Measurements from ENCODE around the gene PKIG. TPM values are rescaled to one million over a fixed set of nuclear protein-coding genes. Genes with fewer than 3 reads are reported as not detected.
A peak's percentile ranks its signal among the peaks of the same experiment; 100 is the strongest.
"Not testable (repeated sequence)": the region's sequence is repeated elsewhere in the genome, so short reads cannot be mapped to it uniquely, and the experiment has no call there.

PKIG gene
- total and polyA plus RNA-seq, 4 experiments from 2014 or later = 0.36 to 1.1 (median 0.89) TPM

- CTCF ChIA-PET (ENCODE audit: partially characterized antibody) = no interaction called here
- no peaks in the 10 kb centered on the region for H3K36me3 ChIP-seq (ENCODE audit: insufficient read depth, low read length)
- Mint-ChIP-seq H3K27me3 (peaks cover 0 to 2% of the 10 kb centered on the region in 2 donors), H3K9me3 (no peaks in the 10 kb centered on the region), H3K4me3 (no peak overlapping the region), H3K4me1 (no peaks in the 10 kb centered on the region), H3K36me3 (no peaks in the 10 kb centered on the region), H3K27ac (peak overlapping the region in 1 of 7 donors; percentile 24)
- POLR2A ChIA-PET (ENCODE audit: partially characterized antibody) = no interaction called here
- no peaks in the 10 kb centered on the region for H3K4me1 ChIP-seq (ENCODE audit: insufficient read depth, low read length)
- H3K27me3 ChIP-seq (ENCODE audit: insufficient read depth, low read length) = no peaks in the 10 kb centered on the region
- no peak for DNase-seq
- H3K9me3 ChIP-seq (ENCODE audit: control insufficient read depth in 1 of 2, low read length in 2 of 2) = no peaks in the 10 kb centered on the region
- H3K27ac ChIP-seq (ENCODE audit: low read depth, low read length) = no peak overlapping the region
- no peak overlapping the region for H3K4me3 ChIP-seq (ENCODE audit: low read length in 2 of 2)
- intact Hi-C loops (cut with micrococcal nuclease) = no loop called here
These were observed 4.9 kb downstream of the PKIG start for GRCh38 chr20:44587035-44587980.

GRCh38 chr20:44588321-44588720 lies 5.9 kb downstream of the PKIG start:
- H3K4me1 ChIP-seq (ENCODE audit: insufficient read depth, low read length); H3K4me3 ChIP-seq (ENCODE audit: low read length in 2 of 2); H3K36me3 Mint-ChIP-seq; H3K9me3 Mint-ChIP-seq; H3K27me3 Mint-ChIP-seq; DNase-seq; H3K27ac ChIP-seq (ENCODE audit: low read depth, low read length); H3K27me3 ChIP-seq (ENCODE audit: insufficient read depth, low read length); H3K36me3 ChIP-seq (ENCODE audit: insufficient read depth, low read length); H3K9me3 ChIP-seq (ENCODE audit: control insufficient read depth in 1 of 2, low read length in 2 of 2); H3K27ac Mint-ChIP-seq; H3K4me3 Mint-ChIP-seq; H3K4me1 Mint-ChIP-seq; POLR2A ChIA-PET (ENCODE audit: partially characterized antibody); intact Hi-C loops (cut with micrococcal nuclease): not testable (repeated sequence)
- CTCF ChIA-PET (ENCODE audit: partially characterized antibody) = interaction anchor here (0.7 kb wide), 1 partner anchor 34 kb away, joined by 3 read pairs; no protein-coding TSS in a partner anchor

GRCh38 chr20:44589537-44589936 lies 7.2 kb downstream of the PKIG start:
- DNase-seq = no peak
- Histone ChIP-seq H3K4me1 (ENCODE audit: insufficient read depth, low read length) (no peaks in the 10 kb centered on the region), H3K4me3 (ENCODE audit: low read length in 2 of 2) (no peak overlapping the region), H3K27ac (ENCODE audit: low read depth, low read length) (no peak overlapping the region), H3K9me3 (ENCODE audit: control insufficient read depth in 1 of 2, low read length in 2 of 2) (no peaks in the 10 kb centered on the region), H3K27me3 (ENCODE audit: insufficient read depth, low read length) (no peaks in the 10 kb centered on the region), H3K36me3 (ENCODE audit: insufficient read depth, low read length) (no peaks in the 10 kb centered on the region)
- no peak overlapping the region for H3K27ac Mint-ChIP-seq
- no peaks in the 10 kb centered on the region for H3K4me1 Mint-ChIP-seq
- no peak overlapping the region for H3K4me3 Mint-ChIP-seq
- peaks cover 0 to 2% of the 10 kb centered on the region in 2 donors for H3K27me3 Mint-ChIP-seq
- H3K36me3 Mint-ChIP-seq = no peaks in the 10 kb centered on the region
- H3K9me3 Mint-ChIP-seq = no peaks in the 10 kb centered on the region
- CTCF ChIA-PET (ENCODE audit: partially characterized antibody) = interaction anchor here (1.8 kb wide), 1 partner anchor 278 kb away, joined by 4 read pairs; the partner anchor contains the start of gene FITM2
- POLR2A ChIA-PET (ENCODE audit: partially characterized antibody) = interaction anchor here (1.2 kb wide), 1 partner anchor 113 kb away, joined by 3 read pairs; no protein-coding TSS in a partner anchor
- intact Hi-C loops (cut with micrococcal nuclease) = no loop called here

- peaks cover 0 to 2% of the 10 kb centered on the region in 2 donors for H3K27me3 Mint-ChIP-seq
- H3K4me1 ChIP-seq (ENCODE audit: insufficient read depth, low read length) = no peaks in the 10 kb centered on the region
- no peak overlapping the region for H3K4me3 ChIP-seq (ENCODE audit: low read length in 2 of 2)
- no peaks in the 10 kb centered on the region for H3K4me1 Mint-ChIP-seq
- no peak overlapping the region for H3K27ac ChIP-seq (ENCODE audit: low read depth, low read length)
- H3K27me3 ChIP-seq (ENCODE audit: insufficient read depth, low read length) = no peaks in the 10 kb centered on the region
- peak overlapping the region in 1 of 7 donors; percentile 68 for H3K27ac Mint-ChIP-seq
- no peaks in the 10 kb centered on the region for H3K36me3 Mint-ChIP-seq
- no peaks in the 10 kb centered on the region for H3K9me3 ChIP-seq (ENCODE audit: control insufficient read depth in 1 of 2, low read length in 2 of 2)
- DNase-seq = no peak
- intact Hi-C loops (cut with micrococcal nuclease) = no loop called here
- POLR2A ChIA-PET (ENCODE audit: partially characterized antibody) = interaction anchor here (1.2 kb wide), 1 partner anchor 115 kb away, joined by 3 read pairs; no protein-coding TSS in a partner anchor
- H3K4me3 Mint-ChIP-seq = no peak overlapping the region
- no peaks in the 10 kb centered on the region for H3K9me3 Mint-ChIP-seq
- no peaks in the 10 kb centered on the region for H3K36me3 ChIP-seq (ENCODE audit: insufficient read depth, low read length)
- CTCF ChIA-PET (ENCODE audit: partially characterized antibody) = no interaction called here
These were observed 8.8 kb downstream of the PKIG start for GRCh38 chr20:44590980-44591778.

GRCh38 chr20:44592366-44592765 lies 10.0 kb downstream of the PKIG start:
- CTCF ChIA-PET (ENCODE audit: partially characterized antibody) = no interaction called here
- no peak for DNase-seq
- no peak overlapping the region for H3K27ac Mint-ChIP-seq

GRCh38 chr20:44593751-44594150 lies 11.4 kb downstream of the PKIG start:
- no peak overlapping the region for H3K27ac ChIP-seq (ENCODE audit: low read depth, low read length)
- no peak overlapping the region for H3K4me3 Mint-ChIP-seq
- no peak overlapping the region for H3K4me3 ChIP-seq (ENCODE audit: low read length in 2 of 2)
- ChIA-PET POLR2A (ENCODE audit: partially characterized antibody) (no interaction called here), CTCF (ENCODE audit: partially characterized antibody) (interaction anchor here (0.5 to 1.2 kb wide), 2 partner anchors 9 to 14 kb away, joined by 3 to 4 read pairs; no protein-coding TSS in a partner anchor)
- no peaks in the 10 kb centered on the region for H3K27me3 Mint-ChIP-seq
- intact Hi-C loops (cut with micrococcal nuclease) = no loop called here
- no peaks in the 10 kb centered on the region for H3K27me3 ChIP-seq (ENCODE audit: insufficient read depth, low read length)
- H3K36me3 Mint-ChIP-seq = no peaks in the 10 kb centered on the region
- H3K4me1 Mint-ChIP-seq = peaks cover 6 to 8% (median 6%) of the 10 kb centered on the region in 4 donors
- DNase-seq = no peak
- no peaks in the 10 kb centered on the region for H3K36me3 ChIP-seq (ENCODE audit: insufficient read depth, low read length)
- H3K4me1 ChIP-seq (ENCODE audit: insufficient read depth, low read length) = peaks cover 7% of the 10 kb centered on the region
- H3K9me3 ChIP-seq (ENCODE audit: control insufficient read depth in 1 of 2, low read length in 2 of 2) = no peaks in the 10 kb centered on the region
- H3K9me3 Mint-ChIP-seq = no peaks in the 10 kb centered on the region
- no peak overlapping the region for H3K27ac Mint-ChIP-seq

More at GRCh38 chr20:44592366-44592765, 10.0 kb downstream of the PKIG start:
- Histone ChIP-seq H3K9me3 (ENCODE audit: control insufficient read depth in 1 of 2, low read length in 2 of 2) (no peaks in the 10 kb centered on the region), H3K27me3 (ENCODE audit: insufficient read depth, low read length) (no peaks in the 10 kb centered on the region), H3K4me3 (ENCODE audit: low read length in 2 of 2) (no peak overlapping the region), H3K36me3 (ENCODE audit: insufficient read depth, low read length) (no peaks in the 10 kb centered on the region), H3K4me1 (ENCODE audit: insufficient read depth, low read length) (no peaks in the 10 kb centered on the region), H3K27ac (ENCODE audit: low read depth, low read length) (no peak overlapping the region)
- POLR2A ChIA-PET (ENCODE audit: partially characterized antibody) = no interaction called here
- Mint-ChIP-seq H3K9me3 (no peaks in the 10 kb centered on the region), H3K27me3 (peaks cover 0 to 2% of the 10 kb centered on the region in 2 donors), H3K4me3 (no peak overlapping the region), H3K4me1 (no peaks in the 10 kb centered on the region), H3K36me3 (no peaks in the 10 kb centered on the region)
- intact Hi-C loops (cut with micrococcal nuclease) = no loop called here

- Mint-ChIP-seq H3K27me3 (no peaks in the 10 kb centered on the region), H3K9me3 (no peaks in the 10 kb centered on the region), H3K4me1 (peaks cover 6 to 9% (median 9%) of the 10 kb centered on the region in 4 donors), H3K36me3 (no peaks in the 10 kb centered on the region), H3K4me3 (no peak overlapping the region), H3K27ac (no peak overlapping the region)
- no peak for DNase-seq
- Histone ChIP-seq H3K9me3 (ENCODE audit: control insufficient read depth in 1 of 2, low read length in 2 of 2) (no peaks in the 10 kb centered on the region), H3K27me3 (ENCODE audit: insufficient read depth, low read length) (no peaks in the 10 kb centered on the region), H3K4me3 (ENCODE audit: low read length in 2 of 2) (no peak overlapping the region), H3K36me3 (ENCODE audit: insufficient read depth, low read length) (no peaks in the 10 kb centered on the region), H3K4me1 (ENCODE audit: insufficient read depth, low read length) (peaks cover 7% of the 10 kb centered on the region), H3K27ac (ENCODE audit: low read depth, low read length) (no peak overlapping the region)
- intact Hi-C loops (cut with micrococcal nuclease) = no loop called here
- ChIA-PET POLR2A (ENCODE audit: partially characterized antibody) (no interaction called here), CTCF (ENCODE audit: partially characterized antibody) (interaction anchor here (0.7 to 1.0 kb wide), 2 partner anchors 16 to 24 kb away, joined by 3 to 4 read pairs; no protein-coding TSS in a partner anchor)
These were observed 12.4 kb downstream of the PKIG start for GRCh38 chr20:44594730-44595129.

Data from CD4-positive, alpha-beta memory T cell (primary cell).